HepG2 (cell line): ENCODE results near the gene CD209. TPM values are rescaled to one million over a fixed set of nuclear protein-coding genes. Genes with fewer than 3 reads are reported as not detected.

Experiments used
- ATAC-seq: fragments of 200-7000 bp; cut with Tn5 transposase; 3 replicates; pipeline ENCODE4 v1.9.1; 2020; ENCODE audit warnings: mild to moderate bottlenecking, moderate library complexity
- BruUV-seq: library from RNA; stranded (reverse); fragments of 400-500 nt; replicated peaks from 2 replicates; lab custom pipeline; 2021; lab: Mats Ljungman, UMichigan
- CTCF ChIA-PET: fragments of 300-600 bp; formaldehyde crosslinking; extraction: SDS; loops from one replicate; lab custom pipeline; 2021; ENCODE audit warnings: low total read pairs, inconsistent platforms, low intra/inter-chr PET ratio; lab: Yijun Ruan, JAX
- POLR2A ChIA-PET: fragments of 350-600 bp; sonication (Branson Sonifier 250); formaldehyde crosslinking; loops from one replicate; lab custom pipeline; 2020; ENCODE audit warnings: antibody characterized with exemption, inconsistent platforms; lab: Yijun Ruan, JAX
- DNase-seq: peaks from one replicate; pipeline ENCODE4 v3.0.0-alpha.2; 2015; ENCODE audit warnings: low spot score
- FAIRE-seq: peaks from 3 replicates; lab custom pipeline; 2011; peaks lifted over from hg19 to GRCh38; lab: Jason Lieb, UNC
- H2AFZ ChIP-seq: one replicate; pipeline ENCODE4 v1.6.1; 2011; ENCODE audit warnings: low read length, inconsistent platforms
- H3K27ac ChIP-seq: fragments of 300-600 bp; 3 replicates; pipeline ENCODE4 v1.8.0; 2011; ENCODE audit warnings: mixed run types, mild to moderate bottlenecking, mixed read lengths, low read length, inconsistent platforms; ENCODE audit not compliant: insufficient read depth; ENCODE audit errors: extremely low read length
- H3K27me3 ChIP-seq, 2 experiments: fragments of 200-600 bp in 1 of 2; 2 replicates in 1 of 2; 3 replicates in 1 of 2; pipeline versions ENCODE4 v1.6.0 to v1.8.0; 2011; ENCODE audit warnings: low read length in 2 of 2, mild to moderate bottlenecking in 2 of 2, moderate library complexity in 2 of 2, inconsistent platforms in 1 of 2; ENCODE audit not compliant: insufficient read depth in 2 of 2, control insufficient read depth in 1 of 2
- H3K36me3 ChIP-seq, 2 experiments: fragments of 200-600 bp in 1 of 2; replicated peaks in 1 of 2; 2 replicates in 1 of 2; 3 replicates in 1 of 2; pipeline versions ENCODE4 v1.5.1 to v1.8.0; 2011; ENCODE audit warnings: low read length in 2 of 2, inconsistent platforms in 1 of 2; ENCODE audit not compliant: insufficient read depth in 2 of 2, control insufficient read depth in 1 of 2
- H3K4me1 ChIP-seq: 2 replicates; pipeline ENCODE4 v1.5.1; 2012; ENCODE audit warnings: low read length, inconsistent platforms; ENCODE audit not compliant: insufficient read depth
- H3K4me2 ChIP-seq: 2 replicates; pipeline ENCODE4 v1.6.0; 2011; ENCODE audit warnings: low read depth, low read length, inconsistent platforms
- H3K4me3 ChIP-seq, 3 experiments: fragments of 200-600 bp in 1 of 3; sonication (generic), shearing (Covaris generic) in 1 of 3; replicated peaks in 1 of 3; 2 replicates each; pipeline ENCODE4 v1.5.1; 2011 to 2016; ENCODE audit warnings: low read length in 3 of 3, inconsistent platforms in 2 of 3, low read depth in 2 of 3, mild to moderate bottlenecking in 2 of 3, control low read depth in 1 of 3, mixed read lengths in 1 of 3; ENCODE audit not compliant: insufficient read depth in 1 of 3
- H3K79me2 ChIP-seq: one replicate; pipeline ENCODE4 v1.6.1; 2011; ENCODE audit warnings: low read length, inconsistent platforms; ENCODE audit not compliant: insufficient read depth
- H3K9ac ChIP-seq: 2 replicates; pipeline ENCODE4 v1.6.0; 2011; ENCODE audit warnings: mild to moderate bottlenecking, low read depth, low read length, inconsistent platforms; ENCODE audit not compliant: insufficient read depth
- H3K9me3 ChIP-seq: 2 replicates; pipeline ENCODE4 v1.5.1; 2012; ENCODE audit warnings: mild to moderate bottlenecking, low read length
- H4K20me1 ChIP-seq: 2 replicates; pipeline ENCODE4 v1.6.0; 2011; ENCODE audit warnings: inconsistent platforms, mild to moderate bottlenecking, low read length, moderate library complexity; ENCODE audit not compliant: insufficient read depth
- ATF7-NPFF ChIP-seq: sonication (generic); formaldehyde crosslinking; IDR thresholded peaks from 2 replicates; pipeline ENCODE4 v1.8.1; 2023; ENCODE audit warnings: mild to moderate bottlenecking, low read depth, missing genetic modification reagents, moderate library complexity
- NFIB ChIP-seq: sonication (generic); formaldehyde crosslinking; IDR thresholded peaks from 2 replicates; pipeline ENCODE4 v1.9.0; 2021; ENCODE audit warnings: missing genetic modification reagents, mild to moderate bottlenecking, borderline replicate concordance
- RFX1 ChIP-seq: fragments of 450-650 bp; IDR thresholded peaks from 2 replicates; pipeline ENCODE4 v1.6.1; 2017
- ZFP82 ChIP-seq: sonication (generic); formaldehyde crosslinking; IDR thresholded peaks from 2 replicates; pipeline ENCODE4 v1.5.1; 2020; ENCODE audit warnings: mild to moderate bottlenecking, missing genetic modification reagents, borderline replicate concordance
- ZNF34 ChIP-seq: sonication (generic); formaldehyde crosslinking; IDR thresholded peaks from 2 replicates; pipeline ENCODE4 v1.4.0; 2020; ENCODE audit warnings: mild to moderate bottlenecking, missing genetic modification reagents, borderline replicate concordance
- ZNF567 ChIP-seq: sonication (generic); formaldehyde crosslinking; IDR thresholded peaks from 2 replicates; pipeline ENCODE4 v1.8.1; 2023; ENCODE audit warnings: mild to moderate bottlenecking, missing genetic modification reagents, borderline replicate concordance
- ZNF720 ChIP-seq: sonication (generic); formaldehyde crosslinking; IDR thresholded peaks from 2 replicates; pipeline ENCODE4 v1.4.0; 2020; ENCODE audit warnings: missing genetic modification reagents
- ZNF768 ChIP-seq: sonication (generic); formaldehyde crosslinking; IDR thresholded peaks from 2 replicates; pipeline ENCODE4 v1.4.0; 2020; ENCODE audit warnings: missing genetic modification reagents
- WGBS: methylation state at CpG from one replicate; pipeline ENCODE4 v1.1.6; 2017; ENCODE audit warnings: low lambda C conversion rate; 5-methylcytosine and 5-hydroxymethylcytosine counted together
- in situ Hi-C: cut with HindIII; loops from 2 replicates; pipeline ENCODE4 v1.10.0; 2017; ENCODE audit warnings: low pct_unique_long_range_greater_than_20kb; ENCODE audit not compliant: extremely low pct_ligation_motif_present
- intact Hi-C: fragments of 100-400 bp; cut with micrococcal nuclease; formaldehyde crosslinking; loops from one replicate; pipeline ENCODE4 v1.10.0; 2022; ENCODE audit not compliant: unreplicated experiment
- polyA plus RNA-seq, 8 experiments: library from polyadenylated mRNA; depleted of rRNA in 3 of 8; stranded (reverse) in 7 of 8; unstranded in 1 of 8; fragments of >200 nt; fragmentation: Illumina TruSeq in 4 of 8; extraction: Trizol in 4 of 8; gene quantifications; 2 replicates each; pipeline versions ENCODE4 v1.2.1 to v1.2.3, GENCODE V29; 2011 to 2016; ENCODE audit warnings: low read depth in 4 of 8, missing spikeins in 1 of 8, mixed read lengths in 1 of 8; ENCODE audit not compliant: insufficient read depth in 1 of 8
- total RNA-seq, 5 experiments: library from RNA; depleted of rRNA; stranded (reverse); fragments of >200 nt; fragmentation: Illumina TruSeq; extraction: Trizol; gene quantifications; 2 replicates each; pipeline ENCODE4 v1.2.3, GENCODE V29; 2016; ENCODE audit warnings: low read depth in 1 of 5
- TF ChIP-seq, protein P1 (sequence below): sonication (generic); formaldehyde crosslinking; IDR thresholded peaks from 2 replicates; pipeline ENCODE4; 2020; ENCODE audit warnings: missing genetic modification reagents, mild to moderate bottlenecking, borderline replicate concordance
- TF ChIP-seq, protein P2 (sequence below): sonication (generic); formaldehyde crosslinking; IDR thresholded peaks from 2 replicates; pipeline ENCODE4 v1.5.1; 2020; ENCODE audit warnings: mild to moderate bottlenecking, missing genetic modification reagents

The CD209 gene
- total and polyA plus RNA-seq, 2 of the 13 experiments (the other 11 are each of a cell fraction or from before 2014, with no cell fraction given) = not detected

DNA sequence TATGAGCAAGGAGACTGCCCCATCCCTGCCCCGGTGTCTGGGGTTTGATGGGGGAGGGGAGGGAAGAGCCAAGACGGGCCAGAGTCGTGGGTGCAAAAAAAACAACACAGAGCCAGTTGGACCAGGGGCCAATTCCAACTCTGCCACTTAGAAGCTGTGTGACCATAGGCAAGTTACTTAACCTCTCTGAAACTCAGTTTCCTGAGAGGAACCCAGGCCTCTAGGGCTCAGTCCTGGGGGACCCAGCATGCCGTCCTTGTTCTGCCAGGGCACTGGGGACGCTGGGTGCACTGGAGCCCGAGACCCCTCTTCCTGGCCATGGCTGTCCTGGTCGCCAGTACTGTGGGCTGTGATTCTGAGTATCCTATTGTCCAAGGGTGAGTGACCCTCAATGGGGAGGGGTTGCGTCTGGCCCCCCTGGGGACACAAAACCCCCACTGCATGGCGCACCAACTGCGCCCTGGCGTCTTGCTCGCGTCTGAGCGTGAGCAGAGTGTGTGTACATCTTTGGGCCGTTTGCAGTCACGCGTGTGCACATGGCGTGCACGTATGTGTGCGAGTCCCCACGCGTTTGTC is 40.4 kb upstream of the CD209 start:
- in situ Hi-C loops (no loop called here), intact Hi-C loops (no loop called here)
- Histone ChIP-seq H3K4me3 (no peak overlapping the region), H3K9me3 (no peaks in the 10 kb centered on the region), H3K27ac (no peak overlapping the region), H3K36me3 (no peaks in the 10 kb centered on the region), H2AFZ (no peak overlapping the region), H3K27me3 (peaks cover 2 to 17% of the 10 kb centered on the region in 2 experiments), H3K9ac (no peak overlapping the region), H3K4me2 (no peak overlapping the region), H3K79me2 (no peaks in the 10 kb centered on the region), H3K4me1 (no peaks in the 10 kb centered on the region), H4K20me1 (no peaks in the 10 kb centered on the region; the same call in 1 of the 2 replicates)
- FAIRE-seq = no peak
- ChIA-PET POLR2A (interaction anchor here (0.5 kb wide), 1 partner anchor 9 kb away, joined by 3 read pairs; no protein-coding TSS in a partner anchor), CTCF (no interaction called here)
- TF ChIP-seq ZNF34 (CRISPR knock-in tag) = no peak
- TF ChIP-seq ZNF768 (CRISPR knock-in tag) = peak; percentile 94
- DNase-seq = no peak
- WGBS = 0% methylated on average over 1 of the region's 22 CpGs
- no TSS peak for BruUV-seq
- ATAC-seq = no peak

DNA sequence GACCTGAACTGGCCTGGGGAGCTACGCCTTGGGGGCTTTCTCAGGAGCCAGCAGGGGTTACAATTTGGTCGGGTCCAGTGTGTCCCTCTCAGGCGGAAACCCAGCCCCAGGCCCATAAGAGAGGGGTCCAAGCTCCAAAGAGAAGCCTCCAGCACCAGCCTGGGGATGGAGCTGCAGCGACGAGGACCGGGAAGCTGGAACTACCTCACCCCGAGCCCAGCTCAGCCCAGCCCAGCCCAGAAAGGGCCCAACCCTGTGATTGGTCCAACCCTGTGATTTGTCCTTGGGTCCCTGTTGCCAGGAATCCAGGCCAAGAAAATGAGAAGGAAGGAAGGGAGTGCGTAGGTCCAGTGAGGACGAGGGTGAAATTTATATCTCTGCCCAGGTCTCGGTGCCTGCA is 39.8 kb upstream of the CD209 start:
- no peak overlapping the region for H3K9ac ChIP-seq
- DNase-seq (no peak), ATAC-seq (no peak), FAIRE-seq (no peak)
- H3K9me3 ChIP-seq = no peaks in the 10 kb centered on the region
- H3K27me3 ChIP-seq = peaks cover 2 to 17% of the 10 kb centered on the region in 2 experiments
- WGBS = 11% methylated on average over 6 of the region's 10 CpGs
- H3K79me2 ChIP-seq = no peaks in the 10 kb centered on the region
- intact Hi-C loops = no loop called here
- H3K36me3 ChIP-seq = no peaks in the 10 kb centered on the region
- POLR2A ChIA-PET = interaction anchor here (0.5 kb wide), 1 partner anchor 8 kb away, joined by 3 read pairs; no protein-coding TSS in a partner anchor
- CTCF ChIA-PET = no interaction called here
- H3K27ac ChIP-seq = no peak overlapping the region
- no TSS peak for BruUV-seq
- H3K4me3 ChIP-seq = no peak overlapping the region
- H3K4me2 ChIP-seq = no peak overlapping the region
- in situ Hi-C loops = no loop called here
- H3K4me1 ChIP-seq = no peaks in the 10 kb centered on the region
- no peak overlapping the region for H2AFZ ChIP-seq
- no peaks in the 10 kb centered on the region; the same call in 1 of the 2 replicates for H4K20me1 ChIP-seq
- TF ChIP-seq ZFP82 = no peak
- TF ChIP-seq, protein P1, sequence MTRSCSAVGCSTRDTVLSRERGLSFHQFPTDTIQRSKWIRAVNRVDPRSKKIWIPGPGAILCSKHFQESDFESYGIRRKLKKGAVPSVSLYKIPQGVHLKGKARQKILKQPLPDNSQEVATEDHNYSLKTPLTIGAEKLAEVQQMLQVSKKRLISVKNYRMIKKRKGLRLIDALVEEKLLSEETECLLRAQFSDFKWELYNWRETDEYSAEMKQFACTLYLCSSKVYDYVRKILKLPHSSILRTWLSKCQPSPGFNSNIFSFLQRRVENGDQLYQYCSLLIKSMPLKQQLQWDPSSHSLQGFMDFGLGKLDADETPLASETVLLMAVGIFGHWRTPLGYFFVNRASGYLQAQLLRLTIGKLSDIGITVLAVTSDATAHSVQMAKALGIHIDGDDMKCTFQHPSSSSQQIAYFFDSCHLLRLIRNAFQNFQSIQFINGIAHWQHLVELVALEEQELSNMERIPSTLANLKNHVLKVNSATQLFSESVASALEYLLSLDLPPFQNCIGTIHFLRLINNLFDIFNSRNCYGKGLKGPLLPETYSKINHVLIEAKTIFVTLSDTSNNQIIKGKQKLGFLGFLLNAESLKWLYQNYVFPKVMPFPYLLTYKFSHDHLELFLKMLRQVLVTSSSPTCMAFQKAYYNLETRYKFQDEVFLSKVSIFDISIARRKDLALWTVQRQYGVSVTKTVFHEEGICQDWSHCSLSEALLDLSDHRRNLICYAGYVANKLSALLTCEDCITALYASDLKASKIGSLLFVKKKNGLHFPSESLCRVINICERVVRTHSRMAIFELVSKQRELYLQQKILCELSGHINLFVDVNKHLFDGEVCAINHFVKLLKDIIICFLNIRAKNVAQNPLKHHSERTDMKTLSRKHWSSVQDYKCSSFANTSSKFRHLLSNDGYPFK (CRISPR knock-in tag) = no peak
- TF ChIP-seq NFIB (CRISPR knock-in tag) = no peak
- TF ChIP-seq, protein P2, sequence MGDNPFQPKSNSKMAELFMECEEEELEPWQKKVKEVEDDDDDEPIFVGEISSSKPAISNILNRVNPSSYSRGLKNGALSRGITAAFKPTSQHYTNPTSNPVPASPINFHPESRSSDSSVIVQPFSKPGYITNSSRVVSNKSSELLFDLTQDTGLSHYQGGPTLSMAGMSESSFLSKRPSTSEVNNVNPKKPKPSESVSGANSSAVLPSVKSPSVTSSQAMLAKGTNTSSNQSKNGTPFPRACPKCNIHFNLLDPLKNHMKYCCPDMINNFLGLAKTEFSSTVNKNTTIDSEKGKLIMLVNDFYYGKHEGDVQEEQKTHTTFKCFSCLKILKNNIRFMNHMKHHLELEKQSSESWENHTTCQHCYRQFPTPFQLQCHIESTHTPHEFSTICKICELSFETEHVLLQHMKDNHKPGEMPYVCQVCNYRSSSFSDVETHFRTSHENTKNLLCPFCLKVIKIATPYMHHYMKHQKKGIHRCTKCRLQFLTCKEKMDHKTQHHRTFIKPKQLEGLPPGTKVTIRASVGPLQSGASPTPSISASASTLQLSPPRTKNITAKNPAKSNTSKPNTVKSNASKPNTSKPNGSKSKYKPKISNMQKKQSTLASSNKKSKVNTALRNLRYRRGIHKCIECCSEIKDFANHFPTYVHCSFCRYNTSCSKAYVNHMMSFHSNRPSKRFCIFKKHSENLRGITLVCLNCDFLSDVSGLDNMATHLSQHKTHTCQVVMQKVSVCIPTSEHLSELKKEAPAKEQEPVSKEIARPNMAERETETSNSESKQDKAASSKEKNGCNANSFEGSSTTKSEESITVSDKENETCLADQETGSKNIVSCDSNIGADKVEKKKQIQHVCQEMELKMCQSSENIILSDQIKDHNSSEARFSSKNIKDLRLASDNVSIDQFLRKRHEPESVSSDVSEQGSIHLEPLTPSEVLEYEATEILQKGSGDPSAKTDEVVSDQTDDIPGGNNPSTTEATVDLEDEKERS = no peak
- TF ChIP-seq ZNF567 = no peak
- TF ChIP-seq RFX1 = no peak
- TF ChIP-seq ATF7-NPFF (CRISPR knock-in tag) = no peak
- no peak for TF ChIP-seq ZNF720
